Inferior parietal cortex (tissue), 1 donor: ENCODE results near the gene LRRC7.

Experiments
- DNase-seq: peaks from one replicate; pipeline ENCODE4 v3.0.0-alpha.2; 2016; ENCODE audit errors: extremely low spot score

LRRC7 gene

DNA sequence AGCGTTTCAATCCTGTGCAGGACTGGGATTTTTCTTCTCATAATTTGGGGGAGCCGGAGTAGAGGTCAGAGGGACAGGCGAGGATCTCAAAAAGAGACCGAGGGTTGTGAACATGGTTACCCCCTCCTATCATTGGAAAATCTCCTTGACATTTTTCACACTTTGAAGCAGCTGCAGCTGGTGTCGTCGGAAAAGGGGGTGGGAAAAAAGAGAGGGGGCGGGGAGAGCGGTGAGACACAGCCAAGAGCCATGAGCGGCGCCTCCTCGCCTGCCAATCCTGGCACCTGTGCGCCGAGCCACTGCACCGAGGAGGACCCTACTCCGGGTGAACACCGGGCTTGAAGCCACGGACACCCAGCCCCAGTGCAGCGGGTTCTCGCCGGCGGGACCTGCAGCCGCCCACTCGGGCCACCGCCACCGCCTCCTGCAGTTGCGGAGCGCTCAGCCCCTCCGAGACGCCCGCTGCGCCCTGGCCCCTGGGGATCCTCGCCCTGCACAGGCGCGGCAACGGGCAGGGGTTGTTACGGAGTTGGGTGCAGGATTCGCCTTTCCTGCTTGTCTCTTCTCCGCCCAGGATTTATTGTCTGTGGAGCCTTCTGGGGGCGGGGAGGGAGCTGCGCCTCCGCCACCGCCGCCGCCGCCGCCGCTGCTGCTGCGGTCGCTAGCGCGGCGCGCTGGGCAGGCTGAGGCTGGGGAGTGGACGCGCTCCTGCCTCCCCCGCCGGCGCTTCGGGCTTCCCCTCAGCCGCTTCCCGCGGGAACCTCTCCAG, at the start of gene LRRC7:
LRRC7 (plus strand) TSS at position 271 of the 769 bp plus-strand sequence. CDS start 718 bp downstream, outside the sequence.
- DNase-seq, result no peak

DNA sequence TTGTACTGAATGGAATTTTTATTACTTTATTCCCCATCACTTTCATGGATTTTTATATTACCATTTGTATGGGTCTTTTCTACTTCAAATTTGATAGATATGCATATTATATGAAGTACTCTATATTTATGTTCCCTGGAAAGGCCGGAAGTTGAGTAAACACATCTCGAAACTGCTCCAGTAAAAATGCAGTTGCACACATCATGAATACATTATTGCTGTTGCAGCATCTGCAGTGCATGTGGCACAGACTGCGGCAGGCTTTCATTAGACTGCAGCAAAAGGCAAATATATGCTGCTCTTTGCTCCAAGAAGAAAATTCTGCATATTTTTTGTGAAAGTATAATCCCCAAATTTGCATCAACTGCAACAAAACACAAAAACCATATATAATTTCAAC, 48.7 kb upstream of the LRRC7 start:
- no peak for DNase-seq

DNA sequence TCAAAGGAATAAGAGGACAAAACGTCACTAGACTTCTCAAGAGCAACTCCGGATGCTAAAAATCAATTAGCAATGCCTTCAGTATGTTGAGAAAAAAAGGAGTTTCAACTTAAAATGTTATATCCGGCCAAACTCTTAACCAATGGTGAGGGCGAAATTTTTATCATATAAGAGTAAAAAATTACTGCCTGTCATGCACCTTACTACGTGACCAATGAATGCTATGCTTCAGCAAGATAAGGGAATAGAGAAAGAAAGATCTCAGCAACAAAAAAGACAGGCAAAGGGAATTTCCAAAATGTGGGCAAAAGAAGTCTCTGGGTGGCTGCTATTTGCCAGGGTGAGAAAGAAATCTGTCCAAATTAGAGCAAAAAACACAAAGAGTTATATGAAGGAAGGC, 47.4 kb upstream of the LRRC7 start:
- DNase-seq, result no peak

DNA sequence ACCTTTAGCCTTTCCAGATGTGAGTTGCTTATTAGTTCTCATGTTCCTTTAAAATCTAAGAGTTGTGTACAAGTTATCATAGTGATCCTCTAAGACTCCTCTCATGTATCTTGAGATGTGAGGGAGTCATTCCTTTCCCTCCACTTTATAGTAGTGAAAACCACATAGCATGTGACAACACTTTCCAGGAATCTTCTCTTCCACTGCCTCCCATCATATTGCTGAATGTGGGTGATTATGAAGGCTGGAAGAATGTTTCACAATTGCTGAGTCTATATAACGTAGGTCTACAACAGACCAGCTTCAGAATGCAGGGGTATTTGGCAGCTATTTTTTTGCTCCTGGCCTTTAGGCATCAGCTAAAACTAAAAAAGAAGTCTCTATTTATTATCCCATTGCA, 44.7 kb upstream of the LRRC7 start:
- DNase-seq, result no peak

DNA sequence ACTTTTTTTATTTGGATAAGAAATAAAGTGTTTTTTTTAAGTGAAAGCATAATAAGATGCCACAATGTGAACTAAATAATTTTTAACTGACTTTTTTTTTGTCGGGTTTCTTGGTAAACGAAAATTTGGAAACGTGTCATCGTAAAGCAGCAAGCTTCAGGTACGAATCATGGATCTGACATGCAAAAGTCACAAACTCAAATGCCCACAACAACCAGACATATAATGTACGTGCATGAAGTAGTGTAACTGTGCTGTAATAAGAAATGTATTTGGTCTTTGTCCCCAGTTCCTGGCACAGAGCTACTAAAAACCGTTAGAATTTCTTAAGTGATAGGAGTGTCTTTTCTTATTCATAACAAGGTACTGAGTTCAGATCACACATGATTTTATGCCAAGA, 44.3 kb upstream of the LRRC7 start:
- no peak for DNase-seq

DNA sequence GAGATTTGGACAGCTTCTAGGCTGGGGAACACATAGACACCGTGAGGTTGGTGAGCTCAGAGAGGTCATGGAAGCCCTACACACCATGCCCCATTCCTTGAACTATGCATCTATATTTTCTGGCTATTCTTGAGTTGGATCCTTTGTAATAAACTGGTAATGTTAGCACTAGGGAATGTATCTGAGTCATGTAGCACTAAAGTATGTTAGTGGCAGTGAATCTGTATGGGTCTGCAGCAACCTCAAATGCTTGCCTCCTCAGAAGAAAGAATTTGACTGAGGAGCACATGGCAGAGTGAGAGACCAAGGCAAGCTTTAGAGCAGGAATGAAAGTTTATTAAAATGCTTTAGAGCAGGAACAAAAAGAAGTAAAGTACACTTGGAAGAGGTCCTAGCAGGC, 43.7 kb upstream of the LRRC7 start:
- DNase-seq, result no peak

DNA sequence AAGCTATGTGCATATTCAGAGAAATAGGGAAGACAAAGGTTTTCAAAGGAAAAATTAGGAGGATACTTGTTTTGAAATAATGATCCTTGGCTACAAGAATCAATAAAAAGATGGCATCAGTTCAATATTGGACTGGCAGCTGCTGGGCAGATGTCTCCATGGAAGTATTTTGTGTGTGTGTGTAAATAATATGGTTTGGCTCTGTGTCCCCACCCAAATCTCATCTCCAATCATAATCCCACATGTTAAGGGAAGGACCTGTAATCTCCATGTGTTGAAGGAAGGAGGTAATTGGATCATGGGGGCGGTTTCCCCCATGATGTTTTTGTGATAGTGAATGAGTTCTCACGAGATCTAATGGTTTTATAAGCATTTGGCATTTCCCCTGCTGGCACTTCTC, 40.4 kb upstream of the LRRC7 start:
- DNase-seq, result no peak

DNA sequence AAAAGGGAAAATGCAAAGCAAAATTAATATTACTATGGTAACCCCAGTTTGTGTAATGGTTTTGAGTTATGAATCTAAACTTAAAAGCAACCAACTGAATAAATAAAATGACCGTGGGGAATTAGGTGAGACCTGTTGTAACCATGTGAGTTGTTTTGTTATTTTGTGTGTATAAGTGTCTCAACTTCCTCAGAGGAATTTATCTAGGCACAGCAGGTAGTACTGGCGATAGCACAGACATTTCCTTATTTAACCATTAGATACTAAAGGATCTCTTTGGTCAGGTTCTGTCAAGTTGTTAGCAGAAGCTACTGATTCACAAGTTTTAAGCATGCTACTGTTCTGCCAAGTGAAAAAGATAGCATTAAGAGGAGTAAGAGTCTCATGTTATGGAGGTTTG, 39.3 kb upstream of the LRRC7 start:
- no peak for DNase-seq

DNA sequence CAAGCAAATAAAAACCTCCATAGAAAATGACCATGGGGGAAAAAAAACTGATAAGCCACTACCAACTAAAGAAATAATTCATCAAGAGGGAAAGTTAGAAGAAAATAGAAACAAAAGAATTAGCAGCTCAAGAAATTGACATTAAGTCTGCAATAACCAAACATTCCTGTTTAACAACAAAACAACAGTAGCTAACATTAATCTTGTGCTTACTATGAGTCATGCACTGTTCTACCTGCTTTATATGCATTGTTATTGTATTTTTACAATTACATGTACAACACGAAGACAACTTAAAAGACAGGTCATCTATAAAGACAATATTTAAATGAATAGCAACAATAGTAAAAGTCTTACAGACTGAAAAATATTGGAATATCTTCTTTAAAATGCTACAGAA, 34.4 kb upstream of the LRRC7 start:
- DNase-seq, result no peak

DNA sequence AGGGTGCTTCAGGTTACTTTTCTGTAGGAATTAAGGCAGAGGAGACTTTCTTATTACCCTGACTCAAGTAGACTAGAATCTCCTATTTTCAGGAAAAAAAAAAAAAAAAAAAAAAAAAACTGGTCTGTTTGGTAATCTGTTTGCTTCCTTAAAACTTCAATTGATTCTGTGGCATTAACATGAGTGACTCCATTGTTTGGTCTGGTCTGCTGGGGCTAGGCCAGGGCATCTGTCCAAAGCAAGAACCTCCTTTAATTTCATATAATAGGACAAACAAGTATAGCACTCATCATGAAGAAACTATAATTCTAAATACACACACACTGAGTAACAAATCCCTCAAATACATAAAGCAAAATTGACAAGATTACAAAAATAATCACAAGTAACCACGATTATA, 32.9 kb upstream of the LRRC7 start:
- DNase-seq, result no peak

DNA sequence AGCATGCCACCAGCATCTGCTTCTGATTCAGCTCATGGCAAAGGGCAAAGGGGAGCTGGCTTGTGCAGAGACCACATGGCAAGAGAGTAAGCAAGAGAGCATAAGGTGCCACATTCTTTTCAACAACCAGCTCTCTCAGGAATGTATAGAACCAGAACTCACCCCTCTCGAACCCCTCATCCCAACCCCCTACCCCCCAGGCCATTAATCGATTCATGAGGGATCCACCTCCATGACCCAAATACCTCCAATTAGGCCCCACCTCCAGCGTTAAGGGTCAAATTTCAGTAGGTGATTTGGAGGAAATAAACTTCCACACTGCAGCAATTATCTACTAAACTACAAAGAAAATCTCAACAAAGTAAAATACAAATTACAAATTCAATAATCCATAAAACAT, 32.2 kb upstream of the LRRC7 start:
- DNase-seq, result no peak

DNA sequence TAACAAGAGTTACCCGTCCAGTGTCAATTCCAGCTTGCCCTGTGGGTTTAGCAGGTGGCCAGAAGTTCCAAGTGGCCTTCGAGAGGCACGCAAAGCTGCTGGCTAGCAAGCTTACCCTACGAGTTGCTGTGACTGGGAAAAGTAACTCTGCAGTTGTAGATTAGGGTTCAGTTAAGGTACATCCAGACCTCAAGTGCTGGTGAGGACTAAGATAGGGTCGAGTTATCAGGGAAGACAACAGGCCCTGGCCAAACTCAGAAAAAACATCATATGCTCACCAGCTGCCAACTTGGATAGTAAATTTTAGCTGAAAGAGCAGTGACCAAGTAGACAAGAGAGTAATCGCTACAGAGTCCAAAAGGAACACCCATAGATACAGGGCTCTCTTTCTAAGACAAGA, 27.7 kb upstream of the LRRC7 start:
- DNase-seq, result no peak

DNA sequence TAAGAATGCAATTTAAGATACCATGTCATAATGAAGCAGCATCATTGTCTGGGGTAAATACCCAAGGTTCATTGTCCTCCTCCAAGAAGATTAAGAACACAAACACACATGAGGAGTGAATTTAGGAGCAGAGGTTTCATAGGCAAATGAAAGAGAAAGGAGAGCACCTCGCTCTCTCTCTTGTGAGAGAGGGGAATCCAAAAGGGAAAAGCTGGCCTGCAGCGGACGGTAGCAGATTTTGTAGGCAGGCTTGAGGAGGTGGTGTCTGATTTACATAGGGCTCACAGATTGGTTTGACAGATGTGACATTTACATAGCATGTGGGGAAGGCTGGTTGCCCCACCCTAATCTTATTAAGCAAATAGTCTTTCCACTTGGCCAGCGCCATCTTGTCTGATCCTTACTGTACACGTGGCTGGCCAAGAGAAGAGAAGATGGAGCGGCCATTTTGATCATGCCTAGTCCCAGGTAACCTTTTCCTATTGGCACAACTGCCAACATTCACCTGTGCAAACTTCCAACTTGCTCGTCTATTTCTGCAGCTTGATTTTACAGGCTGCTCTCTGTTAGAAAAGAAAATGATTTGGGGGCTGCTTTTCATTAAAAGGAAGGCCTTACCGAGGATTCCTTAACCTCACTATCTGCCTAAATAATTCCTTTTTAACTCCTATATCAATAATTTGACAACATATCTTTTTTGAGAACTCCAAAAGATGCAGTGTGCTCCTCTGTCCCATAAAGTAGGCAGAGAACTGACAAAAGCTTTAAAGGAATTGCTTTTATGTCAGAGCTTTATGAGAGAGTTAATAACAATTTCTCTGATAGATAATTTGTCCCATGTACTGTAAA, 16.0 kb upstream of the LRRC7 start:
- no peak for DNase-seq

DNA sequence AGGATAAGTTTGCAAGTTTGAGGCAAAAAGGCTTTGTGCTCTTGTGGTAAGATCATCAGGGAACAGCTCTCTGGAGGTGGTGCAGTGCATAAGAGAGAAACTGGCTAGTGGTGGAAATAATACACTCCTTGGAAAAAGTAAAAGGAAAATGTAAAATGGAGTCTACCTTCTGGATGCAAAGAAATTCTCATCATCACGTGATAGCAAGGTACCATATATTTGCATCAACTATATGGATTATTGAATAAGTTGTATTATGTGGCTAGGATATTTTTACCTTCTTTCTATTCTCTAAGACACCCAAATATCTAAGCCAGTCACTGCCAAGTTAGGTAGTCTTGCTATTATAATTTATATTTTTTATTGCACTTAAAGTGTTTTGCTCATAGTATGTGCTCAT, 14.0 kb upstream of the LRRC7 start:
- DNase-seq, result no peak

DNA sequence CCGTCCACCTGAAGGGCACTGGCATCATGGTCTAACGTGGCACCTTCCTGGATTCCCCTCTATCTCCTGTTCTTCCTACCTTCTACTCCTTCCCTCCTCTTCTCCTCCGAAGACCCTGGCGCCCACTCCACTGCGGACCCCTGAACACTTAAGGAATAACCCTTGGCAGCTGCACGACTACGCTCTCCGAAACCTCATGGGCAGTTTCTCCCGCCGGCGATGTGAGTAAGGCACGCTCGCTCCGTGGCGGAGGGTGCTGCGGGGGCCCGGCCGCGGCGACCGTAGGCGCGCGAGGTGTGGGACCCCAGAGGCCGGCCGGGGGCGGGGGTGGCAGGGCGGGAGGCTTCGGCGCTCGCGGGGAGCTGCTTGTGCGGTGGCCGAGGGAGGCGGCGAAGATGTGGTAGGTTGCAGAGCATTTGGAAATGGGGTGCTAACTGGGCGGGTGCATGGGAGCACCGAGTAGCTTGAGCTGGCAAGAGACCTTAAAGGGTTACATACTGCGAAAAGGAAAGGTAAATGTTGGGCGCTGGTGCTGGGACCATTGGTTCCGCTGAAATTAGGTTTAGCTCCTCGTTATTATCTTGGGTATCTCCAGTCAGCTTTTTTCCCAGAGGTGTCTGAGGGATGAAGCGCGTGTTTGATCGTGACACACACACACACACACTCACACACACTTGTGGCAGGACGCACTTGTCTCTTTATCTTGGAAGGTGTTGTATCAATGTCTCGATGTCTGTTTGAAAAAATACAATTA, 876 bp downstream of the LRRC7 start:
- DNase-seq, result no peak

DNA sequence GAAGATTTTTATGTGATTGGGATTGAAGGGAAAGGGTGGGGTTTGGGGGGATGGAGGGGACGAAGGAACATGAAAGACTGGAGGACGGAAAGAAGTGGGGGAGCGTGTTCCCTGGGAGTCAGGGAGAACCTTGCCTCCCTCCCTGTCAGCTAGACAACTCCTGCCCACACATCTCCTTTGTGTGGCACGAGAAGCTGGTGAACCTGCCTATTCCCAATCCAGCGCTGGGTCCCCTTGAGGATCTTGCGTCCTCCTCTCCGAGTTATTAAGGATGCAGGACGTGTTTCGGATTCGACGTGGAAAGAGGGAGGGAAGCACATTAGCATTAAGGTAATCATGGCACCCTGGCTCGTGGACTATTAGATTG, 1.4 kb downstream of the LRRC7 start:
- no peak for DNase-seq

DNA sequence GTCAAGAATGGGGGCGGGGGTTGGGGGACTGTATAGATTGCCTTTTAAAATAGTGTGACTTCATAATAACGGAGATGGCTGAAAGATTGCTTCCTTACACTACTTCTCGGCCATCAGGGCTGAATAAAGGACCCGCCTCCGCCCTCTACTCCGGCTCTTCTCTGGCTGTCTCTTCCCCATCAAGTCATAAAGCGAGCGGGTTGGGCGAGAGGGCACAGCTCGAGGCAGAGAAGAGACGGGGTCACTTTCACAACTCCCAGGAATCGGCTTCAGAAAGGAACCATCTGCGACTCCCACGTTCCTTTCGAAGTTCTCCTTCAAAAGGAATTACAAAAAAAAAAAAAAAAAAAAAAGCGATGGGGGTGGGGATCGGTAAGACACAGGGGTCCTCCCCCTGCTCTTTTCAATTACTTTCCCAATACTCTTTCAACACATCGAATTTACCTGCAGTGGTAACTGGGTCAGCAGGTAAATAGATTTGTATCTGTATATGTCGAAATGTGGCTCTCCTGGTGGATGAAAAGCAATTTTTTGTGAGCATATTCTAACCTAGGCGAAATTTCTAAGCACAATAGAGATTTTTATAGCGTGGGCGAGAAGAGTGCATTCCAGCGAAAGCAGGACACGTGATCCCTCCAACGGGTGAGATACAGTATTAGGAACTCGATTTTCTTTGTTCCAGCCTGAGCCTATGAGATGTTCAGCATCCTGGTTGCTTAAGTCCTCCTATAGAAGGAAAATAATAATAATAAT, 2.0 kb downstream of the LRRC7 start:
- DNase-seq, result no peak

DNA sequence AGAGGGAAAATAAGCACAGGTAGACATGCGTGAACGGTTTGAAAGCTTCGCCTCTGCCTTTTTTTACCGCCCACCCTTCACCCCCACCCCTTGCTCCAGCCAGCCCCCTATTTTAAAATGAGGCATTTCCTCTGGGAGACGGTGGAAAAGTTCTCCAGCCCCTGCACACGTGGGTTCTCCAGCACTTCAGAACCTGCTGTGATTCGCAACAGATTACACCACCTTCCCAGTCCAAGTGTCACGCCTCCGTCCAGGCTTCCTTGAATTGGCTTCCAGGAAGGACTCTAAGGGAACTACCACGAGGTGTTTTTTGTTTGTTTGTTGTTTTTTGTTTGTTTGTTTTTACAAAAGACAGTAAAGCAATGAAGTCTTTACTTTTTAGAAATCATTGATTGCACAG, 2.6 kb downstream of the LRRC7 start:
- DNase-seq, result no peak

DNA sequence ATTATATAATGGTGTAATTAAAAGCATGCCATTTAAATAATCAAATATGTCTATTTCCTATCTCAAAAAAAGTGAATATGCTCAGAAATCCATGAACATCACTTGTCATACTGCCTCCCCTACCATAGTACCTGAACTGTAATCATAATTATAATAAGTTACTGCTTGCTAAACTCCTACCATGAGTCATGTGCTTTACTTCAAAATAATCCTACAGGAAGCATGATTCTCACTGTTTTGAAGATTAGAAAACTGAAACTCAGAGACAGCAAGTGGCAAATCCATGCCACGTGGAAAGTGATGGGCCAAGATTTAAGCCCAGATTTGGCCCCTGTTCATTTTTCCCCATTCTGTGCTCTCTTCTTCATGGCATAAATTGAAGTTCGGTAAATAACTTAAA, 5.2 kb downstream of the LRRC7 start:
- no peak for DNase-seq

DNA sequence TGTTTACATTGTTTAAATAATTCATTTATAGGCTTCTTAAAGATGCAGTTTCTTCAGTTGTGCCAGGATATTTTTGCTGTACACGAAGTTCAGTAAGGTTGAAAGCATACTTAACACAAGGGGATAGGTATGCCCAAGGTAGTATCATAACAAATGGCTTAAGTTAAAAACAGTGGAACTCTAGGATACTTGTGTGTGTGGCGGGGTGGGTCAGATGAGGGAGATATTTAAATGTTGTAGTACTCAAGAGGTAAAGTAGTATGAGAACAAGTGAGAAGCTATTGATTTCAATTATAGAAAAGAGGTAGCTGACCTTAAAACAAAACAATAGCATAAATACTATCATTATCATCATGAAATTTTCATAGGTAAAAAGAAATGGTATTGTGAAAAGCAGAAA, 6.2 kb downstream of the LRRC7 start:
- DNase-seq, result no peak

DNA sequence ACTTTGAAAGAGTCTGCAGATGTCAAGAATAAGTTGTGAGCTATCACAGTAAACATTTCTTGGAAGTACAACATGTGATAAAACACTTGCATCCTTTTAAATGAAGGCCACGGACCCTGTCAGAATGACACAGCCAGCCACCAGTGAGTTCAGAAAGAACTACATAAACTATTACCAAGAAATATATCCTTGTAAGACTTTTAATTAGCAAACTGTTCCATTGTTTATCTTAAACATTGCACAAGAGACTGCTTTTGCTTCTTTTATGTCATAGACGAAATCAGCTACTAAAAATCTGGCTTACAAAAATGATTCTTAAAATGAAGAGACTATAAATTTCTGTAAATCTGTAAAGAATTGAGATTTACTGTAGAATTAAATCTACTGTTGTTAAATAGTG, 17.9 kb downstream of the LRRC7 start:
- no peak for DNase-seq

DNA sequence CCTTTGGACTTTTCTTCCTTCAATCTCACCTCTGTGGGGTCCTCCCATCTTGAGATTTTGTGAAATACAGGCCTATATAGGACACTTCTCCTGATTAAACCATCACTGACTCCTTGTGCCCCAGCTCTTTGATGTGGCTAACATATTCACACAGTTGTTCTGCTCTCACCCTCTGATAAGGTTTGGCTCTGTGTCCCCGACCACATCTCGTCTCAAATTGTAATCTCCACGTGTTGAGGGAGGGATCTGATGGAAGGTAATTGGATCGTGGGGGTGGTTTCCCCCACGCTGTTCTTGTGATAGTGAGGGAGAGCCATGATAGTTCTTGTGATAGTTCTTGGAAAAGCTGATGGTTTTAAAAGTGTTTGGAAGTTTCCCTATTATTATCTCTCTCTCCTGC, 19.7 kb downstream of the LRRC7 start:
- DNase-seq, result no peak
